AG08396 (cell line): ENCODE results near the gene KLHL2.
A peak's percentile ranks its signal among the peaks of the same experiment; 100 is the strongest.
"Not testable (repeated sequence)": the region's sequence is repeated elsewhere in the genome, so short reads cannot be mapped to it uniquely, and the experiment has no call there.

ENCODE experiments used
- DNase-seq: peaks from one replicate; pipeline ENCODE4 v3.0.0; 2012; ENCODE audit warnings: low spot score, mixed read lengths

Gene KLHL2

GRCh38 chr4:165234766-165235165, 27.4 kb downstream of the KLHL2 start:
- no peak for DNase-seq

- not testable (repeated sequence) for DNase-seq
These were observed 29.5 kb downstream of the KLHL2 start for GRCh38 chr4:165236852-165237251.

GRCh38 chr4:165238041-165238640, 30.8 kb downstream of the KLHL2 start:
- not testable (repeated sequence) for DNase-seq

GRCh38 chr4:165240761-165241160, 33.4 kb downstream of the KLHL2 start:
- DNase-seq = not testable (repeated sequence)

GRCh38 chr4:165244148-165244547, 36.8 kb downstream of the KLHL2 start:
- DNase-seq = not testable (repeated sequence)

- DNase-seq = not testable (repeated sequence)
These were observed 37.3 kb downstream of the KLHL2 start for GRCh38 chr4:165244587-165245186.

- DNase-seq = no peak
These were observed 40.7 kb downstream of the KLHL2 start for GRCh38 chr4:165248102-165248501.

GRCh38 chr4:165248904-165249303, 41.5 kb downstream of the KLHL2 start:
- DNase-seq = not testable (repeated sequence)

GRCh38 chr4:165254771-165255170, 47.4 kb downstream of the KLHL2 start:
- not testable (repeated sequence) for DNase-seq

GRCh38 chr4:165255439-165255838, 48.1 kb downstream of the KLHL2 start:
- not testable (repeated sequence) for DNase-seq

GRCh38 chr4:165256074-165256659, 48.8 kb downstream of the KLHL2 start:
- DNase-seq = not testable (repeated sequence)

- DNase-seq = not testable (repeated sequence)
These were observed 52.4 kb downstream of the KLHL2 start for GRCh38 chr4:165259776-165260175.

GRCh38 chr4:165262306-165262705, 54.9 kb downstream of the KLHL2 start:
- not testable (repeated sequence) for DNase-seq

GRCh38 chr4:165263466-165263865, 56.1 kb downstream of the KLHL2 start:
- not testable (repeated sequence) for DNase-seq

GRCh38 chr4:165269931-165270330, 62.6 kb downstream of the KLHL2 start:
- not testable (repeated sequence) for DNase-seq

- DNase-seq = not testable (repeated sequence)
These were observed 66.1 kb downstream of the KLHL2 start for GRCh38 chr4:165273443-165273842.

- DNase-seq = not testable (repeated sequence)
These were observed 68.0 kb downstream of the KLHL2 start for GRCh38 chr4:165275357-165275756.

- not testable (repeated sequence) for DNase-seq
These were observed 72.2 kb downstream of the KLHL2 start for GRCh38 chr4:165279531-165279930.

GRCh38 chr4:165284697-165285096, 77.3 kb downstream of the KLHL2 start:
- not testable (repeated sequence) for DNase-seq

GRCh38 chr4:165286619-165287340, 79.4 kb downstream of the KLHL2 start:
- DNase-seq = not testable (repeated sequence)

GRCh38 chr4:165288226-165288625, 80.9 kb downstream of the KLHL2 start:
- DNase-seq = no peak

- peak; percentile 43 for DNase-seq
These were observed 81.5 kb downstream of the KLHL2 start for GRCh38 chr4:165288639-165289422.
